HEK293 (cell line): Measurements from ENCODE around the gene AIFM3.
A peak's percentile ranks its signal among the peaks of the same experiment; 100 is the strongest.

ENCODE experiments used
- CTCF ChIA-PET: fragments of 350-600 bp; formaldehyde crosslinking; extraction: SDS; loops from one replicate; lab custom pipeline; 2021; ENCODE audit warnings: antibody characterized with exemption; lab: Yijun Ruan, JAX
- POLR2A ChIA-PET: fragments of 300-600 bp; formaldehyde crosslinking; extraction: SDS; loops from one replicate; lab custom pipeline; 2020; ENCODE audit warnings: antibody characterized with exemption, inconsistent platforms; lab: Yijun Ruan, JAX
- H3K27ac ChIP-seq: fragments of 200-500 bp; sonication (Bioruptor generic); 2 replicates; pipeline ENCODE4 v1.5.1; 2014; ENCODE audit warnings: low read depth, low read length, control low read depth, inconsistent platforms; ENCODE audit errors: extremely low read depth
- H3K36me3 ChIP-seq, 2 experiments: fragments of 200-500 bp in 1 of 2; sonication (Bioruptor generic) in 1 of 2; 1 replicate in 1 of 2; 2 replicates in 1 of 2; pipeline ENCODE4 v1.5.1; 2014 to 2017; ENCODE audit warnings: inconsistent platforms in 2 of 2, low read length in 2 of 2; ENCODE audit not compliant: control insufficient read depth in 2 of 2, insufficient read depth in 1 of 2
- H3K4me1 ChIP-seq: fragments of 200-500 bp; sonication (Bioruptor generic); 2 replicates; pipeline ENCODE4 v1.5.1; 2014; ENCODE audit warnings: mild to moderate bottlenecking, low read length, inconsistent platforms; ENCODE audit not compliant: control insufficient read depth, insufficient read depth
- H3K4me3 ChIP-seq: 2 replicates; pipeline ENCODE4 v1.5.1; 2011; ENCODE audit warnings: low read depth, mild to moderate bottlenecking, control low read depth, low read length, moderate library complexity
- H3K9me3 ChIP-seq: fragments of 200-500 bp; sonication (Bioruptor generic); 2 replicates; pipeline ENCODE4 v1.5.1; 2014; ENCODE audit warnings: low read depth, low read length, inconsistent platforms; ENCODE audit not compliant: control insufficient read depth, insufficient read depth
- BCL11B ChIP-seq: fragments of 450-650 bp; formaldehyde crosslinking; IDR thresholded peaks from 2 replicates; pipeline ENCODE4 v1.5.1; 2016; ENCODE audit warnings: low read depth, missing biosample characterization, missing genetic modification characterization
- KLF9 ChIP-seq: fragments of 450-650 bp; formaldehyde crosslinking; IDR thresholded peaks from 2 replicates; pipeline ENCODE4 v1.5.1; 2016; ENCODE audit warnings: missing biosample characterization, missing genetic modification characterization, low read depth
- PRDM1 ChIP-seq: fragments of 450-650 bp; formaldehyde crosslinking; IDR thresholded peaks from 2 replicates; pipeline ENCODE4; 2016; ENCODE audit warnings: missing biosample characterization, missing genetic modification characterization
- RBAK ChIP-seq: fragments of 450-650 bp; formaldehyde crosslinking; IDR thresholded peaks from 2 replicates; pipeline ENCODE4 v1.5.1; 2016; ENCODE audit warnings: missing biosample characterization, missing genetic modification characterization
- SCRT2 ChIP-seq: fragments of 450-650 bp; formaldehyde crosslinking; IDR thresholded peaks from 2 replicates; pipeline ENCODE4 v1.5.1; 2016; ENCODE audit warnings: missing biosample characterization, missing genetic modification characterization
- ZBTB17 ChIP-seq: fragments of 450-650 bp; formaldehyde crosslinking; IDR thresholded peaks from 2 replicates; pipeline ENCODE4 v1.5.1; 2016; ENCODE audit warnings: missing biosample characterization, missing genetic modification characterization
- ZBTB48 ChIP-seq: fragments of 450-650 bp; formaldehyde crosslinking; IDR thresholded peaks from 2 replicates; pipeline ENCODE4 v1.5.1; 2016; ENCODE audit warnings: missing biosample characterization, missing genetic modification characterization
- ZNF121 ChIP-seq: fragments of 450-650 bp; formaldehyde crosslinking; IDR thresholded peaks from 2 replicates; pipeline ENCODE4 v1.5.1; 2016; ENCODE audit warnings: missing biosample characterization, missing genetic modification characterization
- ZNF221 ChIP-seq: fragments of 450-650 bp; formaldehyde crosslinking; IDR thresholded peaks from 2 replicates; pipeline ENCODE4 v1.5.1; 2017; ENCODE audit warnings: missing biosample characterization, missing genetic modification characterization, borderline replicate concordance
- ZNF239 ChIP-seq: fragments of 450-650 bp; formaldehyde crosslinking; IDR thresholded peaks from 2 replicates; pipeline ENCODE4 v1.5.1; 2016; ENCODE audit warnings: missing biosample characterization, missing genetic modification characterization
- ZNF274 ChIP-seq, 2 experiments: fragments of 200-500 bp in 1 of 2; fragments of 450-650 bp in 1 of 2; sonication (Bioruptor generic) in 1 of 2; formaldehyde crosslinking in 1 of 2; IDR thresholded peaks; 2 replicates each; pipeline versions ENCODE4 v1.5.1 to v1.6.1; 2014 to 2016; ENCODE audit warnings: borderline replicate concordance in 1 of 2, inconsistent platforms in 1 of 2, low read length in 1 of 2, missing biosample characterization in 1 of 2, missing genetic modification characterization in 1 of 2
- ZNF416 ChIP-seq: fragments of 450-650 bp; formaldehyde crosslinking; IDR thresholded peaks from 2 replicates; pipeline ENCODE4 v1.5.1; 2016; ENCODE audit warnings: missing biosample characterization, missing genetic modification characterization
- ZNF433 ChIP-seq: fragments of 450-650 bp; formaldehyde crosslinking; IDR thresholded peaks from 2 replicates; pipeline ENCODE4 v1.5.1; 2016; ENCODE audit warnings: missing biosample characterization, missing genetic modification characterization, low read depth
- ZNF530 ChIP-seq: fragments of 450-650 bp; formaldehyde crosslinking; IDR thresholded peaks from 2 replicates; pipeline ENCODE4 v1.5.1; 2016; ENCODE audit warnings: low read depth, missing biosample characterization, missing genetic modification characterization
- ZNF600 ChIP-seq: fragments of 450-650 bp; formaldehyde crosslinking; IDR thresholded peaks from 2 replicates; pipeline ENCODE4 v1.5.1; 2016; ENCODE audit warnings: missing biosample characterization, missing genetic modification characterization
- ZNF629 ChIP-seq: fragments of 450-650 bp; formaldehyde crosslinking; IDR thresholded peaks from 2 replicates; pipeline ENCODE4 v1.5.1; 2017; ENCODE audit warnings: missing biosample characterization, missing genetic modification characterization
- ZNF76 ChIP-seq: fragments of 450-650 bp; formaldehyde crosslinking; IDR thresholded peaks from 2 replicates; pipeline ENCODE4; 2016; ENCODE audit warnings: low read depth, missing biosample characterization, missing genetic modification characterization, borderline replicate concordance
- TF ChIP-seq, protein P1 (sequence below): fragments of 450-650 bp; formaldehyde crosslinking; IDR thresholded peaks from 2 replicates; pipeline ENCODE4 v1.5.1; 2017; ENCODE audit warnings: missing biosample characterization, missing genetic modification characterization
- TF ChIP-seq, protein P2 (sequence below): fragments of 450-650 bp; formaldehyde crosslinking; IDR thresholded peaks from 2 replicates; pipeline ENCODE4 v1.5.1; 2016; ENCODE audit warnings: missing biosample characterization, missing genetic modification characterization
- TF ChIP-seq, protein P3 (sequence below): fragments of 450-650 bp; formaldehyde crosslinking; IDR thresholded peaks from 2 replicates; pipeline ENCODE4 v1.5.1; 2016; ENCODE audit warnings: missing biosample characterization, missing genetic modification characterization
- TF ChIP-seq, protein P4 (sequence below): fragments of 450-650 bp; formaldehyde crosslinking; IDR thresholded peaks from 2 replicates; pipeline ENCODE4 v1.5.1; 2016; ENCODE audit warnings: missing biosample characterization, missing genetic modification characterization

Gene AIFM3

DNA sequence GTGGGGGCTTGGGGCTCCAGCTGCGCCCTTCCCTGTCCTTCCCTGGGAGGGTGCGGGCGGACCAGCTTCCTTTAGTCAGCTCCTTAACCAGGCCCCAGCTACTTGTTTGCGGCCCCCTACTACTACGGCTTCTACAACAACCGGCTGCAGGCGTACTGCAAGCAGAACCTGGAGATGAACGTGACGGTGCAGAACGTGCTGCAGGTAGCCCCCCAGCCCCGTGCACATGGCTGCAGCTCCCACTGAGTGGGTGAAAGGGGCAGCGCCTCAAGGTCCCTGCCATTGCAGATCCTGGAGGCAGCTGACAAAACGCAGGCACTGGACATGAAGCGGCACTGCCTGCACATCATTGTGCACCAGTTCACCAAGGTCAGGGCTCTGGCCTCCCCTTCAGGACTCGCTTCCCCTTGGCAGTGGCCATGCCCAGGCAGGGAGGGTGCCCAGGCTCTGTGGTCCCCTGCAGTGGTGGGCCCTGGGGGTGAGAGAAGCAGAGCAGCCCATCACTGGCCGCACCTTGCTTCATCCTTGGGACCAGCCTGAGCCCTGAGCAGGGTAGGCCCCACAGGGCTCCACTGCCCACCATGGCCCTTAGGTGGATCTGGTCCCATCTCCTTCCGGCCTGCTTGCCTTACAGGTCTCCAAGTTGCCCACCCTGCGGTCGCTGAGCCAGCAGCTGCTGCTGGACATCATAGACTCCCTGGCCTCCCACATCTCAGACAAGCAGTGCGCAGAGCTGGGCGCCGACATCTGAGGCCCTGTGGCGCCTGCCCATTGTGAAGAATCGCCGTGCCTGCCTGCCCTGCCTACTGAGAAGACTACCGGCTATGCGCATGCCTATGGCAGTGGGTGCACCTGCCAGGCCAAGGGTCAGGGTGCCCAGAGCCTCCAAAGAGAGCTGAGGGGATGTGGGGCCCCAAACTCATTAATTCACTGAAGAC lies 29.8 kb downstream of the AIFM3 start:
- H3K27ac ChIP-seq: no peak overlapping the region
- no peaks in the 10 kb centered on the region for H3K9me3 ChIP-seq
- H3K36me3 ChIP-seq: peaks cover 0 to 88% of the 10 kb centered on the region in 2 experiments; a peak in 1 of 3 replicates
- POLR2A ChIA-PET: interaction anchor here (0.6 to 3.0 kb wide), 2 partner anchors 14 to 15 kb away, joined by 3 to 13 read pairs; partner anchors contain the start of gene LZTR1
- no peaks in the 10 kb centered on the region for H3K4me1 ChIP-seq
- TF ChIP-seq ZNF274 (IDR thresholded peaks at IDR 0.05; ENCODE audit: low read length) (no peak), ZNF274 (tag by site-specific recombination; IDR thresholded peaks at IDR 0.05; ENCODE audit: borderline replicate concordance) (no peak), ZNF600 (tag by site-specific recombination) (peak; percentile 65)
- no peak overlapping the region for H3K4me3 ChIP-seq
- CTCF ChIA-PET: interaction anchor here (0.8 kb wide), 1 partner anchor 111 kb away, joined by 3 read pairs; no protein-coding TSS in a partner anchor

DNA sequence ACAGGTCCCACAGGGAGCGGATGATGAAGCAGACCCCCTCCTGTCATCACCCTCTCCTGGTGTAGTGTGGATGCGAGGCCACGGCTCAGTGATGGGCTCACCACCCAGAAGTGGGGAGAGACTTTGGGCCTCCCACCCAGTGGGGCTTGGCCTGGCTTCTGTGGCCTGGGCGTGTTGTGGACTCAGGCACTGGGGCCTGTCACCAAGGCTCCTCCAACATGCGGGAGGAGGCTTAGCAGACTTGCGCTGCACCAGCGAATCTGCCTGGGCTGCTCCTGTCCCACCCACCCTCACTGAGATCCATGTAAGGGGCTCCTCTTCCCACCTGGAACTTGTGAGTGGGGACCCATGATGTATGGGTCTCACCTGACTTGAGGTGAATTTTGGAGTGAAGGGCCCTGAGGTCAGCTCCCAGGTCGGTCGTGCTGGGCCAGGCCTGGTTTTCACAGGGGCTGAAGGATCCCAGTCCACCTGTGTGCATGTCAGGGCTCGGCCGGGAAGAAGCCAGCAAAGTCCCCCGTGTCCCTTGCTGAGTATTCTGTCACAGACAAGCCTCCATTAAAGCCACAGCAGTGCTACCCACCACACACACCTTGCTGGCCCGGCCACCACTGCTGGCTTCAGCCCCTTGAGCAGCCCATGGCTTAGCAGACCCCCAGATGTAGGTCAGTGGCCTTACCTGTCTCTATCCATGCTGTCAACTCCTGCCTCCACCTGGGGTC lies 30.6 kb downstream of the AIFM3 start:
- no peaks in the 10 kb centered on the region for H3K4me1 ChIP-seq
- no peak for TF ChIP-seq ZNF239 (tag by site-specific recombination)
- no peak for TF ChIP-seq ZNF629
- no peak for TF ChIP-seq BCL11B
- peak; percentile 55 for TF ChIP-seq SCRT2 (tag by site-specific recombination)
- no peak for TF ChIP-seq RBAK (tag by site-specific recombination)
- TF ChIP-seq, protein P1, sequence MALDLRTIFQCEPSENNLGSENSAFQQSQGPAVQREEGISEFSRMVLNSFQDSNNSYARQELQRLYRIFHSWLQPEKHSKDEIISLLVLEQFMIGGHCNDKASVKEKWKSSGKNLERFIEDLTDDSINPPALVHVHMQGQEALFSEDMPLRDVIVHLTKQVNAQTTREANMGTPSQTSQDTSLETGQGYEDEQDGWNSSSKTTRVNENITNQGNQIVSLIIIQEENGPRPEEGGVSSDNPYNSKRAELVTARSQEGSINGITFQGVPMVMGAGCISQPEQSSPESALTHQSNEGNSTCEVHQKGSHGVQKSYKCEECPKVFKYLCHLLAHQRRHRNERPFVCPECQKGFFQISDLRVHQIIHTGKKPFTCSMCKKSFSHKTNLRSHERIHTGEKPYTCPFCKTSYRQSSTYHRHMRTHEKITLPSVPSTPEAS: no peak
- no peak for TF ChIP-seq ZNF221 (tag by site-specific recombination)
- TF ChIP-seq ZNF530: no peak
- peak; percentile 58; the same call in 1 of the 2 replicates for TF ChIP-seq ZNF600 (tag by site-specific recombination)
- 0 out of 2 replicates have a peak, but pooled peaks have one; percentile 1 for TF ChIP-seq ZBTB48 (tag by site-specific recombination)
- TF ChIP-seq, all 188 proteins: peak for 3
- ChIA-PET CTCF (no interaction called here), POLR2A (interaction anchor here (0.6 to 5.9 kb wide), 4 partner anchors 16 to 141 kb away, joined by 3 to 80 read pairs (median 6); partner anchors contain the start of gene LZTR1)
- peaks cover 0 to 79% of the 10 kb centered on the region in 2 experiments; a peak in 1 of 3 replicates for H3K36me3 ChIP-seq
- no peak overlapping the region for H3K4me3 ChIP-seq
- no peak overlapping the region for H3K27ac ChIP-seq
- H3K9me3 ChIP-seq: no peaks in the 10 kb centered on the region

DNA sequence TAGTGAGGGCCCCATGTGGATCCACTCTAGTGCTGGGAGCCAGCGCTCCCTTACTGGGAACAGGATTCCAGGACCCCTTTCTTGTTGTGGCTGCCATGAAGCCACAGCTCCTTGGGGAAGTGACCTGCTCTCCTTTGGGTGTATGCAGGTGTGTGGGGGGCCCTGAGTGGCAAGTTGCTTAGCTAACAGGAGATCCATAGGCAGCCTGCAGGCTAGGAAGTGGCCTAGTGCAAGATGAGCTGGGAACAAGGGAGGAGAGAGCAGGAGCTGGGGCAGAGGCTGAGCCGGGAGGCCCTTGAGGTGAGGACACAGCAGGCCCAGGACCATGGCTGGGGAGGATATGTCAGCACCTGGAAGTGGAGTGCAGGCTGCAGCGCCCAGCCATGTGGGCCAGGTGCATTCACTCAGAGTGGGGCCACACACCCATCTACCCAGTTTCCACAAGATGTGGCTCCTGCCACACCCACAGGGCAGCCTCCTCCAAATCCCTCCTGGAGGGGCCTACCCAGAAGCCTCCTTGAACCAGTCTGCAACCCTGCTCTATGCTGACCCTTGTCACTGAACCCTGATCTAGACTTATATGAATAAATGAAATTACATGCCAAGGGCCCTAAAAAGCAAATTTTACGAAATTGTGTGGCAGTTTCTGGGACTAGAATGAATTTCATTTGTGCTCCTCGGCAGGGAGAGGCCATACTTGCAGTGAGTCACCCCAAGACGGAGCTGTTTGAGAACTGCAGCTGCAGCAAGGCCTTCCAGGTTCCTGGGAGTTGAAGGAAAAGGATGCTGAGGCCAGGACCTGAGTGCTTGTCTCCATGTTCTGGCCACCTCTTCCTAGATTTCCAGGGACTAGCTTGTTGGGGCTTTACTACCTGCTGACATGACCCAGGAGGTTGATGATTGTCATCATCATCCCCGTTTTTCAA lies 31.6 kb downstream of the AIFM3 start:
- ChIA-PET CTCF (interaction anchor here (0.6 to 1.4 kb wide), 5 partner anchors 14 to 648 kb away, joined by 3 to 4 read pairs (median 3); no protein-coding TSS in a partner anchor), POLR2A (interaction anchor here (0.6 to 5.9 kb wide), 8 partner anchors 9 to 142 kb away, joined by 3 to 80 read pairs (median 4); partner anchors contain the start of gene LZTR1)
- peaks cover 0 to 70% of the 10 kb centered on the region in 2 experiments; a peak in 1 of 3 replicates for H3K36me3 ChIP-seq
- no peak overlapping the region for H3K27ac ChIP-seq
- no peaks in the 10 kb centered on the region for H3K4me1 ChIP-seq
- H3K9me3 ChIP-seq: no peaks in the 10 kb centered on the region
- no peak overlapping the region for H3K4me3 ChIP-seq
- TF ChIP-seq ZBTB17 (no peak), KLF9 (tag by site-specific recombination) (peak; percentile 58), PRDM1 (tag by site-specific recombination) (no peak), ZNF433 (tag by site-specific recombination) (no peak), ZNF76 (tag by site-specific recombination) (0 out of 2 replicates have a peak, but pooled peaks have one; percentile 23), ZNF416 (tag by site-specific recombination) (no peak), ZNF121 (tag by site-specific recombination) (no peak)
- TF ChIP-seq, protein P2, sequence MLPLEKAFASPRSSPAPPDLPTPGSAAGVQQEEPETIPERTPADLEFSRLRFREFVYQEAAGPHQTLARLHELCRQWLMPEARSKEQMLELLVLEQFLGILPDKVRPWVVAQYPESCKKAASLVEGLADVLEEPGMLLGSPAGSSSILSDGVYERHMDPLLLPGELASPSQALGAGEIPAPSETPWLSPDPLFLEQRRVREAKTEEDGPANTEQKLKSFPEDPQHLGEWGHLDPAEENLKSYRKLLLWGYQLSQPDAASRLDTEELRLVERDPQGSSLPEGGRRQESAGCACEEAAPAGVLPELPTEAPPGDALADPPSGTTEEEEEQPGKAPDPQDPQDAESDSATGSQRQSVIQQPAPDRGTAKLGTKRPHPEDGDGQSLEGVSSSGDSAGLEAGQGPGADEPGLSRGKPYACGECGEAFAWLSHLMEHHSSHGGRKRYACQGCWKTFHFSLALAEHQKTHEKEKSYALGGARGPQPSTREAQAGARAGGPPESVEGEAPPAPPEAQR (tag by site-specific recombination): no peak
- TF ChIP-seq, protein P3, sequence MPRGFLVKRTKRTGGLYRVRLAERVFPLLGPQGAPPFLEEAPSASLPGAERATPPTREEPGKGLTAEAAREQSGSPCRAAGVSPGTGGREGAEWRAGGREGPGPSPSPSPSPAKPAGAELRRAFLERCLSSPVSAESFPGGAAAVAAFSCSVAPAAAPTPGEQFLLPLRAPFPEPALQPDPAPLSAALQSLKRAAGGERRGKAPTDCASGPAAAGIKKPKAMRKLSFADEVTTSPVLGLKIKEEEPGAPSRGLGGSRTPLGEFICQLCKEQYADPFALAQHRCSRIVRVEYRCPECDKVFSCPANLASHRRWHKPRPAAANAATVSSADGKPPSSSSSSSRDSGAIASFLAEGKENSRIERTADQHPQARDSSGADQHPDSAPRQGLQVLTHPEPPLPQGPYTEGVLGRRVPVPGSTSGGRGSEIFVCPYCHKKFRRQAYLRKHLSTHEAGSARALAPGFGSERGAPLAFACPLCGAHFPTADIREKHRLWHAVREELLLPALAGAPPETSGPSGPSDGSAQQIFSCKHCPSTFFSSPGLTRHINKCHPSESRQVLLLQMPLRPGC (tag by site-specific recombination): no peak
- TF ChIP-seq, protein P4, sequence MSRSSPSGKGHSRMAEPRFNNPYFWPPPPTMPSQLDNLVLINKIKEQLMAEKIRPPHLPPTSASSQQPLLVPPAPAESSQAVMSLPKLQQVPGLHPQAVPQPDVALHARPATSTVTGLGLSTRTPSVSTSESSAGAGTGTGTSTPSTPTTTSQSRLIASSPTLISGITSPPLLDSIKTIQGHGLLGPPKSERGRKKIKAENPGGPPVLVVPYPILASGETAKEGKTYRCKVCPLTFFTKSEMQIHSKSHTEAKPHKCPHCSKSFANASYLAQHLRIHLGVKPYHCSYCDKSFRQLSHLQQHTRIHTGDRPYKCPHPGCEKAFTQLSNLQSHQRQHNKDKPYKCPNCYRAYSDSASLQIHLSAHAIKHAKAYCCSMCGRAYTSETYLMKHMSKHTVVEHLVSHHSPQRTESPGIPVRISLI: no peak
